ENCODE data around the gene CEND1. TPM values are rescaled to one million over a fixed set of nuclear protein-coding genes. Genes with fewer than 3 reads are reported as not detected.
A peak's percentile ranks its signal among the peaks of the same experiment; 100 is the strongest.

Gene CEND1
- total and polyA plus RNA-seq, 2 of the 13 experiments (the other 11 are each of a cell fraction or from before 2014, with no cell fraction given) = not detected

DNA sequence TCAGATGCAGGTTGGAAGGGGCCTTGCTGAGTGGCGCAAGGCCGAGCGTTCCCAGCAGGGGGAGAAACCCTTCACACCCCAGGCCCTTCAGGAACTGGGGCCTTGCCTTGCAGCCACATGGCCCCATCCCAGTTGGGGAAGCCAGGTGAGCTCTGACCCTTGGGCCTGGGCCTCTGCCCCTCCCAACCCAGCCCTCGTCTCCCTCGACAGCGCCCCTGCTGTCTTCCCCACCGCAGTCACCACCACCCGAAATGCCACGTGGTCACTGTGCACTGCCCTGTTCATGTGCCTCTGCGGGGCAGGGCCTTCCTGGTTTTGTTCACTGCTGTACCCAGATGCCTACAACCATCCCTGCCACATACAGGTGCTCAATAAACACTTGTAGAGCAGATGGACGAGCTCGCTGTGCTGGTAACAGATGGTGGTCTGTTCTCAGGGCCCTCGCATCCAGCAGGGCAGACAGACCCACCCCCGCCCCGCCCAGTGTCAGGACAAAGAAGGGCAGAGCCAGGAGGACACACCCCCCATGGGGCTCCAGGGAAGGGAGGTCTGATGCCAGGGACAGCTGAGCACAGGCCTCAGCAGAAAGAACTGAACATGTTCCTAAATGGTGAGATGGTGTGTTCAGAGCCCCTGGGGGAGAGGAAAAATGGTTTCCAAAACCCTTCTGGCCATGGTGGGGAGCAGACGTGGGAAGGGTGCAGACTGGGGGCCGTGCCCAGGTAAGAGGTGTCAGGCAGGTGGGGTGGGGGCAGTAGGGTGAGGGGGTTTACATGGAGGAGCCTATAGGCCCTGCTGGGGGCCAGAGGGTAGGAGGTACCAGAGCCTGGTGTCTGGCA lies 48.8 kb upstream of the CEND1 start (continued):
- TF ChIP-seq TP53 (CRISPR knock-in tag; conservative IDR thresholded peaks at IDR 0.05) (no peak), ZSCAN22 (CRISPR knock-in tag; IDR thresholded peaks at IDR 0.05) (no peak), KLF12 (CRISPR knock-in tag; IDR thresholded peaks at IDR 0.05; ENCODE audit: borderline replicate concordance) (peak; percentile 27; the same call in 1 of the 2 replicates), MIER3 (CRISPR knock-in tag; IDR thresholded peaks at IDR 0.05; ENCODE audit: borderline replicate concordance) (peak; percentile 70; the same call in 1 of the 2 replicates), KDM2A (CRISPR knock-in tag; IDR thresholded peaks at IDR 0.05; ENCODE audit: borderline replicate concordance, low read depth) (peak; percentile 84), FOXO1 (CRISPR knock-in tag; IDR thresholded peaks at IDR 0.05) (no peak), PRPF4 (IDR thresholded peaks at IDR 0.05; ENCODE audit: low read depth, low read length, poor library complexity, severe bottlenecking) (no peak), MYNN (CRISPR knock-in tag; IDR thresholded peaks at IDR 0.05; ENCODE audit: low read depth) (peak; percentile 55; the same call in 1 of the 2 replicates), CEBPG (CRISPR knock-in tag; IDR thresholded peaks at IDR 0.05) (peak; percentile 21; the same call in 1 of the 2 replicates), NFKB2 (CRISPR knock-in tag; IDR thresholded peaks at IDR 0.05; ENCODE audit: borderline replicate concordance) (0 out of 2 replicates have a peak, but pooled peaks have one; percentile 55), ETV6 (CRISPR knock-in tag; conservative IDR thresholded peaks at IDR 0.05) (no peak; the same call in 1 of the 2 replicates), ZNF644 (CRISPR knock-in tag; IDR thresholded peaks at IDR 0.05; ENCODE audit: low read depth) (peak; percentile 66; the same call in 1 of the 2 replicates), HNRNPH1 (optimal IDR thresholded peaks at IDR 0.05; ENCODE audit: low read depth, low read length) (no peak)
- TF ChIP-seq, protein P1, sequence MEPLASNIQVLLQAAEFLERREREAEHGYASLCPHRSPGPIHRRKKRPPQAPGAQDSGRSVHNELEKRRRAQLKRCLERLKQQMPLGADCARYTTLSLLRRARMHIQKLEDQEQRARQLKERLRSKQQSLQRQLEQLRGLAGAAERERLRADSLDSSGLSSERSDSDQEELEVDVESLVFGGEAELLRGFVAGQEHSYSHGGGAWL (CRISPR knock-in tag; IDR thresholded peaks at IDR 0.05) = peak; percentile 81; the same call in 1 of the 2 replicates
- TF ChIP-seq, protein P2, sequence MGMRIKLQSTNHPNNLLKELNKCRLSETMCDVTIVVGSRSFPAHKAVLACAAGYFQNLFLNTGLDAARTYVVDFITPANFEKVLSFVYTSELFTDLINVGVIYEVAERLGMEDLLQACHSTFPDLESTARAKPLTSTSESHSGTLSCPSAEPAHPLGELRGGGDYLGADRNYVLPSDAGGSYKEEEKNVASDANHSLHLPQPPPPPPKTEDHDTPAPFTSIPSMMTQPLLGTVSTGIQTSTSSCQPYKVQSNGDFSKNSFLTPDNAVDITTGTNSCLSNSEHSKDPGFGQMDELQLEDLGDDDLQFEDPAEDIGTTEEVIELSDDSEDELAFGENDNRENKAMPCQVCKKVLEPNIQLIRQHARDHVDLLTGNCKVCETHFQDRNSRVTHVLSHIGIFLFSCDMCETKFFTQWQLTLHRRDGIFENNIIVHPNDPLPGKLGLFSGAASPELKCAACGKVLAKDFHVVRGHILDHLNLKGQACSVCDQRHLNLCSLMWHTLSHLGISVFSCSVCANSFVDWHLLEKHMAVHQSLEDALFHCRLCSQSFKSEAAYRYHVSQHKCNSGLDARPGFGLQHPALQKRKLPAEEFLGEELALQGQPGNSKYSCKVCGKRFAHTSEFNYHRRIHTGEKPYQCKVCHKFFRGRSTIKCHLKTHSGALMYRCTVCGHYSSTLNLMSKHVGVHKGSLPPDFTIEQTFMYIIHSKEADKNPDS (CRISPR knock-in tag; IDR thresholded peaks at IDR 0.05) = no peak
- TF ChIP-seq, protein P3, sequence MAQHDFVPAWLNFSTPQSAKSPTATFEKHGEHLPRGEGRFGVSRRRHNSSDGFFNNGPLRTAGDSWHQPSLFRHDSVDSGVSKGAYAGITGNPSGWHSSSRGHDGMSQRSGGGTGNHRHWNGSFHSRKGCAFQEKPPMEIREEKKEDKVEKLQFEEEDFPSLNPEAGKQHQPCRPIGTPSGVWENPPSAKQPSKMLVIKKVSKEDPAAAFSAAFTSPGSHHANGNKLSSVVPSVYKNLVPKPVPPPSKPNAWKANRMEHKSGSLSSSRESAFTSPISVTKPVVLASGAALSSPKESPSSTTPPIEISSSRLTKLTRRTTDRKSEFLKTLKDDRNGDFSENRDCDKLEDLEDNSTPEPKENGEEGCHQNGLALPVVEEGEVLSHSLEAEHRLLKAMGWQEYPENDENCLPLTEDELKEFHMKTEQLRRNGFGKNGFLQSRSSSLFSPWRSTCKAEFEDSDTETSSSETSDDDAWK (CRISPR knock-in tag; IDR thresholded peaks at IDR 0.05) = no peak
- TF ChIP-seq, protein P4, sequence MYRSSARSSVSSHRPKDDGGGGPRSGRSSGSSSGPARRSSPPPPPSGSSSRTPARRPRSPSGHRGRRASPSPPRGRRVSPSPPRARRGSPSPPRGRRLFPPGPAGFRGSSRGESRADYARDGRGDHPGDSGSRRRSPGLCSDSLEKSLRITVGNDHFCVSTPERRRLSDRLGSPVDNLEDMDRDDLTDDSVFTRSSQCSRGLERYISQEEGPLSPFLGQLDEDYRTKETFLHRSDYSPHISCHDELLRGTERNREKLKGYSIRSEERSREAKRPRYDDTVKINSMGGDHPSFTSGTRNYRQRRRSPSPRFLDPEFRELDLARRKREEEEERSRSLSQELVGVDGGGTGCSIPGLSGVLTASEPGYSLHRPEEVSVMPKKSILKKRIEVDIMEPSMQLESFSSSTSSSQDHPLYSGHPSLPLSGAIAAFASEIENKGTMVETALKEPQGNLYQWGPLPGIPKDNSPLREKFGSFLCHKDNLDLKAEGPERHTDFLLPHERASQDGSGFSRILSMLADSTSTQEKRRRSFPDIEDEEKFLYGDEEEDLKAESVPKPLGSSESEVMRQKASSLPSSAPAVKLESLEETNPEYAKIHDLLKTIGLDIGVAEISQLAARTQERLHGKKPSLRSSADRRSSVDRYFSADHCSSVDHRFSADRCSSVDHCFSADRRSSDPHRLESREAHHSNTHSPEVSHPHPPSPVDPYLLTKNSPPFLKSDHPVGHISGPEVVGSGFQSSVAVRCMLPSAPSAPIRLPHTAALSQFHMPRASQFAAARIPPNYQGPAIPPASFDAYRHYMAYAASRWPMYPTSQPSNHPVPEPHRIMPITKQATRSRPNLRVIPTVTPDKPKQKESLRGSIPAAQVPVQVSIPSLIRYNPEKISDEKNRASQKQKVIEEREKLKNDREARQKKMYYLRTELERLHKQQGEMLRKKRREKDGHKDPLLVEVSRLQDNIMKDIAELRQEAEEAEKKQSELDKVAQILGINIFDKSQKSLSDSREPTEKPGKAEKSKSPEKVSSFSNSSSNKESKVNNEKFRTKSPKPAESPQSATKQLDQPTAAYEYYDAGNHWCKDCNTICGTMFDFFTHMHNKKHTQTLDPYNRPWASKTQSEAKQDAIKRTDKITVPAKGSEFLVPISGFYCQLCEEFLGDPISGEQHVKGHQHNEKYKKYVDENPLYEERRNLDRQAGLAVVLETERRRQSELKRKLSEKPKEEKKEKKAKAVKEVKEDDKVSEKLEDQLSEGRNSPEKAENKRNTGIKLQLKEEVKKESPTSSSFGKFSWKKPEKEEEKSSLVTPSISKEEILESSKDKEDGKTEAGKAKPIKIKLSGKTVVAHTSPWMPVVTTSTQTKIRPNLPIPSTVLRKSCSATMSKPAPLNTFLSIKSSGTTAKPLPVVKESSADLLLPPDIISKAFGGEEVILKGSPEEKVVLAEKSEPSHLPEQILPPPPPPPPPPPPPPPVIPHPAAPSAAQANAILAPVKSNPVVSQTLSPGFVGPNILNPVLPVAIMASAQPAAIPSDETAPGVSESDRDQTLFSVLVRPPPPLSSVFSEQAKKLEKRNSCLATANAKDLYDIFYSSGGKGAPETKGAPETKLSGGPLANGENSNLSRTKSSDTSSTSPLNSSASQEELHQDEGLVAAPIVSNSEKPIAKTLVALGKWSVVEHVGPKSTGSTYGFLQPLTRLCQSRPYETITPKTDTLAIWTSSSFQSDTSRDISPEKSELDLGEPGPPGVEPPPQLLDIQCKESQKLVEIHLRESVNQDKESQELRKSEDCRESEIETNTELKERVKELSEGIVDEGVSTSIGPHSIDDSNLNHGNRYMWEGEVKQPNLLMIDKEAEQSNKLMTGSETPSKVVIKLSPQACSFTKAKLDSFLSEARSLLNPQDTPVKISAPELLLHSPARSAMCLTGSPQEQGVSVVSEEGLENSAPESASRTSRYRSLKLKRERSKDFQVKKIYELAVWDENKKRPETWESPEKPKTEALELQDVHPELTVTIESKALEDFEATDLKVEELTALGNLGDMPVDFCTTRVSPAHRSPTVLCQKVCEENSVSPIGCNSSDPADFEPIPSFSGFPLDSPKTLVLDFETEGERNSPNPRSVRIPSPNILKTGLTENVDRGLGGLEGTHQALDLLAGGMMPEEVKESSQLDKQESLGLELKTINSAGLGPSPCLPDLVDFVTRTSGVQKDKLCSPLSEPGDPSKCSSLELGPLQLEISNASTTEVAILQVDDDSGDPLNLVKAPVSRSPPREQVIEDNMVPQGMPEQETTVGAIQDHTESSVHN (CRISPR knock-in tag; IDR thresholded peaks at IDR 0.05) = 0 out of 2 replicates have a peak, but pooled peaks have one; percentile 28

Data from HepG2 (cell line).